Midbrain (tissue), 1 donor: ENCODE results near the gene CAMK1.

Experiments used
- DNase-seq: peaks from one replicate; lab custom pipeline; 2025; lab: John Stamatoyannopoulos, UW

The CAMK1 gene

DNA sequence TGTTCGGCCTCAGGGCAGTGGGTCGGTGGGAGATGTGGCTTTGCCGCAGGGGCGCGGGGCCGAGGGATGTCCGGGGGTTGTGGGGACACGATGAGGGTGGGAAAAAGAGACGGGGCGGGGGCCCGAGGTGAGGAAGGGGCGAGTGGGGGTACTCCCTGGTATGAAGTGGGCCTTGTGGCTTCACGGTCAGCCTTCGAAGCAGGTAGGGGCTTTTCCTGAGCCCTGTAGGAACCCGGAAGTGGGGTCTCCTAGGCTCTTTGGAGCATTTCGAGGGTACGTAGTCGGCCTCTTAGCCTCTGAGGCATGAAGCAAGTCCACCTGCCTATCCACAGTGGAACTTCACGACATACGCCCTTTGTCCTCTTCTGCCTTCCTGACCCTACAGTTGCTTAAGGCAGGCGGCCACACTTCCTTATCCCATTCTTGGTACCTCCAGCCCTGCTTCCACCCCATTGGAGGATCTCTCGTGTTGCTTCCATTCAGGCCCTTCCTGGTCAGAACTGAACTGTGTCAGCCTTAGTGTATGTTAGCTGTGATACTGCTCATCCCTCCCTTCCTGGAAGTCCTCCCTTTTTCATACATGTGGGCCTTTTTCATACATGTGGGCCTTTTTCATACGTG is 23.5 kb upstream of the CAMK1 start:
- no peak for DNase-seq

DNA sequence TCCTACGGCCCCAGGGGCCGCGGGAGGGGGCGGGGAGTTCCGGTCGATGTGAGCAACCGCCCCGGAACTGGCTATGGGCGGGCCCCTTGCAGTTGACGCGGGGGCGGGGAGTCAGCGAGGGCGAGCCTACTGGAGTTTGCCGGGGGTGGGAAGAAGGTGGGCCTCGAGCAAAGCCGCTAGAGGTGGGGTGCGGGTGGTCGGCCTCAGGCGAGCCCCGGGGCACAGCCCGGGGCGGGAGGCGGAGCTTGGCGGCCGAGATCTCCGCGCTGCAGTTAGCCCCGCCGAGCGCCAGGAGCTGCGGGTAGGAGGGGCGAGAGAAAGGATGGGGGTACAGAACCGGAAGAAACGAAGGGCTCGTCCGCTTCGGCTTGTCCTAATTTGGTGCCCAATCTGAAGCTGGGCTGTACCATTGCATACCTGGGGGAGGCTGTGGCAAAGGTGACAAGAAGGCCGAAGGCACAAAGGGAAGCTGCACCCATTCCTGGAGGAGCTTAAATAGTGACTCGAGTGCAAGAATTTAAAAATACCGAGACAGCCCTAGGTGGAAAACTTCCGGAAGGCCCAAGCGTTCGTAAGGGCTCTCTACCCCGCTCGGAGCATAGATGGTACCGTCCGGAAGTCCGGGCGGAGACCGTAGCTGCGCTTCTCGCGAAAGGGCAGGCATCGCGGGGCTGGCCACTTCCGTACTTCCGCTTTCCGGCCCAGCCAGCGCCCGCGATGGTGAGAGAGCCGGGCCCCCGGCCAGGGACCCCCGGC is 22.8 kb upstream of the CAMK1 start, which contains the start of the genes ARPC4 and TADA3:
Gene ARPC4 (plus strand): TSS at position 678 of the 756 bp plus-strand sequence. CDS start 40 bp downstream, at position 718.
Gene TADA3 (minus strand): TSS at position 69 of the 756 bp plus-strand sequence. CDS start 1,007 bp downstream, outside the sequence.
- peak; percentile 97 for DNase-seq

DNA sequence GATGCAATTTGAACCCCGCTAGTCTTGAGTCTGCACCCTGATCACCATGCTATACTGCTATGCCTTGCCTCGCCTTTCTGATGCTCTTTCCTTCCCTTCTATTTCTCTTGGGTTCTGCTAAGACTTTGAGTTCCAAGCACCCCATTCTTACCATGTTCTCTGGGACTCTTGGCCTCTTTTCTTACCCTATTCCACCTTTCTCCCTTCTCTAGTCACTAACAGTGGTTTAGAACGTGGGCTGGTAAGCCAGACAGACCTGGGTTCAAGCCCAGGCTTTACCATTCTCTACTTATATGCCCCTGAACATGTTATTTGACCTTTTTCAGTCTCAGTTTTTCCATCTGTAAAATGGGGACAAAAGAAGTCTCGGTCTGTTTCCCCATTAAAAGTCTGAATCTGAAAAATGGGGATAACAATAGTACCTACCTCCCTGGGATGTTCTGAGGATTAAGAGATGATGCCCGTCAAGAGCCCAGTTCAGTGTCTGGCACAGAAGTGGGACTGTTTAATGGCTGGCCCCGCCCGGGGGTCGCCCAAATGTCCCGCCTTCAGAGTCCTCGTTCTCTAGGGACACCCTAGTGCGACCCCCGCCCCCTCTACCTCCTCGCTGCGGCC is 22.1 kb upstream of the CAMK1 start:
- no peak for DNase-seq

- DNase-seq = no peak
Observed at GRCh38 chr3:9791127-9791526, 21.4 kb upstream of the CAMK1 start.

- DNase-seq = no peak
Observed at GRCh38 chr3:9787714-9788113, 18.0 kb upstream of the CAMK1 start.

DNA sequence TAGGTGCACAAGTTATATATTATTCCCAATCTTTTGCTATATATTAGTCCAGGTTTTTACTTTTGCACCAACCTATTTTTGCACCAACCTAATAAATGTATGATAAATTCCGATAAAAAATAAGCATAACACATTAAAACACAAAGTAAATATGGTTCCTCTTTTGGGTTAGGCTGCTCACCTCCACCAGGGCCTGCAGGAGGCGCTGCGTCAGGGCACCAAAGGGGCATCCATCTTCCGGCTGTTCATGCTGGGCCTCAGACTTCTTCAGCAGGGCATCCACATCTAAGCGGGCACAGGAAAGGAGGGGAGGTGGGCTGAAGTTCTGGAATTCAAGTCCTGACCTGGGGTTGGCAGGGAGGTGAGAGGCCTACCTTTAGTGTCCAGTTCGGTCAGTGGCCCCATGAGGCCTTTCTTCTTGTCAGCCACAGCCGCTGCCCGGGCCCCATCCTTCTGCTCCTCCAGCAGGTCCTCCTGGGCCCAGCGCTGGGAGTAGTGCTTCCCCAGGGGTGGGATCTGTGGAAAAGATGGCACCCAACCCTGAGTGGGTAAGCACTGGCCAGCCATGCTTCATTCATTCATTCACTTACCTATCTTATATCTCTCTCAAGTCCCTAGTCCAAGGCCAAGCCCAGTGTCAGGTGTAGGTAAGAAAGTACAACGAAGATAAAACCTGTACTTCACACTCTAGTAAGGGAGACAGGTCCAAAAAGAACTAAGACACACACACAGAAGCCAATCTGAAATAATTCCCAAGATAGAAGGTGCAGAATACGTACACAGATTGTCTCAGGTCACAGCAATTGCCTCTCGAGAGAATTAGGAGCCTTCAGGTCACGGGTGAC is 17.3 kb upstream of the CAMK1 start:
- DNase-seq = no peak

GRCh38 chr3:9786209-9786739 is 16.5 kb upstream of the CAMK1 start:
- no peak for DNase-seq

GRCh38 chr3:9785602-9786001 is 15.9 kb upstream of the CAMK1 start:
- no peak for DNase-seq

GRCh38 chr3:9784965-9785364 is 15.2 kb upstream of the CAMK1 start:
- no peak for DNase-seq

DNA sequence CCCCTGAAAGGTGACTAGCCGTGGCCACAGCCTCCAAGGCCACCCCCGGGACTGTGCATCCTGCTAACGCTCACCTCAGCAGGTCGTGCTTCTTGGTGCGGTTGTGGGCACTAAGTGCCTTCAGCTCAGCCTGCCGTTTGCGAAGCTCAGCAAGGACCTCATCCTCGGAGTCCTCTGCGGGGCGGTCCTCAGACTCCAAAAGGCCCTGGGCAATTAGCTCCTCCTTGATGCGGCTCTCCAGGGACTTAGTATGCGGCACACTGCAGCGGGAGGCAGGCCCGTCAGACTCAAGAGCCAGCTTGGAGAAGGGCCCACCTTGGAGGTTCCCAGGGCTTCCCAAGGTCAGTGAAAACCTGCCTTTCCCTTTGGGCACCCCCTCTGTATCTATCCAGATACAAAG is 14.2 kb upstream of the CAMK1 start:
- DNase-seq = peak; percentile 18

DNA sequence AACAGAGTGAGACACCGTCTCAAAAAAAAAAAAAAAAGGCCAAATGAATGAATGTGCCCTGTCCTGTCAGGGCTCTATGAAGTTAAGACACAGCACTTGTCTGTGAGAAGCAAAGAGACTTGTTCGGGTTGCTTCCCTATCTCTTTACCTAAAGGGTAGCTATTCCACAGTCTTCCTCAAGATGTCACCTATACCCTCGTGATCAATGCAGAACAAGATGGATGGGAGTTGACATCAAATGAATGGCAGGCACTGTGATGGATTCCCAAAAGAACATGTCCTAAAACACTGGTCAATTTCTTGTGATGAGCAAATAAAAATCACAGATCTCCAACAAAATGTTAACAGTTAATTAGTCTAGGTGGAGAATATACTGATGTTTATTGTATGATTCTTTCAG is 13.0 kb upstream of the CAMK1 start:
- DNase-seq = no peak

DNA sequence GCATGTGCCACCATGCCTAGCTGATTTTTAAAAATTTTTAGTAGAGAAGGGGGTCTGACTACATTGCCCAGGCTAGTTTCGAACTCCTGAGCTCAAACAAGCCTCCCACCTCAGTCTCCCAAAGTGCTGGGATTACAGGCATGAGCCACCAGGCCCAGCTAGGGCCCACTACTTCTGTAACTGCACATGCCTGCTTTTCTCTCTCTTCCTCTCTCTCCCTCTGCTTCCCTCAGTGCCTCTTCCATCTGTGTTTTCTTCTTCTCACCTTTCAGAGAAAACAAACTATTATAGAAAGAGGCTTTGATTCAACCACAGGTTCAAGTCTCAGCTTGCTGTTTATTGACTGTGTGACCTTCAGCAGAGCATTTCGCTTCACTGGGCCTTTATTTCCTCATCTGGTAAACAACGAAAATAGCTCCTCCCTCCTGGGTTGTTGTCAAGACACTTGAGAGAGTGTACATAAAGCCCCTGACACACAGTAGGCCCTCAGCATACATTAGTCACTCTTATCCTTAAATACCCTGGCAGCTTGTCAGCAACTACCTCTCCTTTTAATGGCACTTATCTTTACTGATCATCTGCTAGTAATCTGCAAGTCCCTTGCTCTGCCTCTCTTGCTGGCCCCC is 12.3 kb upstream of the CAMK1 start:
- DNase-seq = no peak

- no peak for DNase-seq
Observed at GRCh38 chr3:9781551-9781950, 11.8 kb upstream of the CAMK1 start.

DNA sequence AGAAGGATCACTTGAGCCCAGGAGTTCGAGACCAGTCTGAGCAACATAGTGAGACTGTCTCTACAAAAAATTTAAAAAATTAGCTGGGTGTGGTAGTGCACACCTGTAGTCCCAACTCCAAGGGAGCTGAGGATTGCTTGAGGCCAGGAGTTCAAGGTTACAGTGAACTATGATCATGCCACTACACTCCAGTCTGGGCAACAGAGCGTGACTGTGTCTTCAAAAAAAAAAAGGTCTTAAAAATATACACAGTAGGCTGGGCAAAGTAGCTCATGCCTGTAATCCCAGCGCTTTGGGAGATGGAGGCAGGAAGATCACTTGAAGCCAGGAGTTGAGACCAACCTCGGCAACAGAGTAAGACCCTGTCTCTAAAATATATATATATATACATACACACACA is 11.2 kb upstream of the CAMK1 start:
- DNase-seq = no peak

GRCh38 chr3:9780458-9780812 is 10.7 kb upstream of the CAMK1 start:
- DNase-seq = no peak

DNA sequence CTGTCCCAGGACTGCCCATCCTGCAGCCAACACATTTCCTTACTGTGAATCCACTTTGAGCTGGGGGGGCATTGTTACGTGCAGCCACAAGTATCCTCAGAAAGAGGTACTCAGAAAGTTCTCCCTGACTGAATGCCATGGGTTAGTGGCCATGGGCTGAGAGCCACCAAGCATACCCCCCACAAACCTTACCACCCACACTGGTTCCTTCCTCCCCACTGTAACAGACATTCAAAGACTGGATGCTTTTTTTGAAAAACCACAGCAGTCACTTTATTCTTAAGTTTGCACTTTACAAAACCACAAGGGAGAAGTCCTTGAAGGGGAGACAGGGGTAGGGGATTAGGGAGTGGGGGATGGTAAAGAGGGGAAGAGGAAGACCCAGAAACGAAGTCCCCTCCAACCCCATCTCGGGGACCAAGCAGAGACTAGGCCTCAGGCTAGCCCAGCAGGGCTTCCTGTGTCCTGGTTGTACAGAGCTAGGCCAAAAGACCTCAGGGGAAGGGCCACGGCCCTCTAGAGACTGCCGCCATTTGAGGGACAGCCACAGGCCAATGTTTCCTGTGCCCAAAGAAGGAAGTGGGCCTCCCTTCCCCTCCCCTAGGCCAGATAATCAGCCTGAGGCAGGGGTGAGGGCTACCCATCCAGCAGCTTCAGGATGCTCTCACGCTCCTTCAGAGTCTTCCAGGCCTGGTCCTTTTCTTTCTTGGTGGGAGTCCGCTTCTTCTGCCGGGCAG is 10.1 kb upstream of the CAMK1 start:
- DNase-seq = peak; percentile 42

- no peak for DNase-seq
Observed at GRCh38 chr3:9779075-9779593, 9.4 kb upstream of the CAMK1 start.

DNA sequence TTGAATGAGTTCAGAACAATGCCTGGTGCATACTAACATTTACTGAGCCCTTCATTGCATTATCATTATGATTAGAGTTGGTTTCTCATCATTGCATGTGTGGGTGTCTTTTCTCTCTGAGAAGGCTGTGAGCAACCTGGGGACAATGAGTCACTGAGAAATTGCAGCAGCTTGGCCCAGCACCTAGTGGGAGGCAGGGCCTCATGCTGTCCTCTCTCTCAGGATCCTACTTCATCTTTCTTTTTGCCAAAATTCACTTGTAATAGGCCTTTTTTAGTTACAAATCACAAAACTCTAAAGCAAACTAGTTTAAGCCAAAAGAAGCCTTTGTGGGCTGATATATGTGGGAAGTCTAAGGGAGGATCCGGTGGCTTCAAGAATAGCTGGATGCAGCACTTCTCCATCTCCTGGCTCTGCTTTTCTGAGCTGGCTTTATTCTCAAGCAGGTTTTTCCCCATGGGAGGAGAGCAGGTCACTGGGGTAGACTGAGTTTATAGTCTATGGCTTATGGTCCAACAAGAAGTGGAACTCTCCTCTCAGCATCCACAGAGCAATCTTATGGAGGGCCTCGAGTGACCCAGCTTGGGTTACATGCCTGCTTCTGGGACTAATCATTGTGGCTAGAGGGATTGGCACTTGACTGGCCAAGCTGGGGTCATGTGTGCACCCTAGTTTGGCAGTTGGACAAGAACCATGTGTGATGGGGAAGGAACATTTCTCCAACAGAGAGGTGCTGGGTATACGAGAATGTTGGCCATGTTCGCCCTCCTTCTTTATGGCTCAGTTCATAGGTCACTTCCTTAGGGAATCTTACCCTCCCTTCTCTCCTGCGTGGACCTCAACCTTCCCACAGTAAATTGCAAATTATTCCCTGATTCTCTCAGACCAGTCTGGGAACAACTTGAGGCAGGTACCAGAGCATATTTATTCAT is 8.7 kb upstream of the CAMK1 start:
- no peak for DNase-seq

- DNase-seq = no peak
Observed at GRCh38 chr3:9777694-9778021, 7.9 kb upstream of the CAMK1 start.
